ENCODE data around the gene BARHL2.
A peak's percentile ranks its signal among the peaks of the same experiment; 100 is the strongest.

BARHL2 gene

DNA sequence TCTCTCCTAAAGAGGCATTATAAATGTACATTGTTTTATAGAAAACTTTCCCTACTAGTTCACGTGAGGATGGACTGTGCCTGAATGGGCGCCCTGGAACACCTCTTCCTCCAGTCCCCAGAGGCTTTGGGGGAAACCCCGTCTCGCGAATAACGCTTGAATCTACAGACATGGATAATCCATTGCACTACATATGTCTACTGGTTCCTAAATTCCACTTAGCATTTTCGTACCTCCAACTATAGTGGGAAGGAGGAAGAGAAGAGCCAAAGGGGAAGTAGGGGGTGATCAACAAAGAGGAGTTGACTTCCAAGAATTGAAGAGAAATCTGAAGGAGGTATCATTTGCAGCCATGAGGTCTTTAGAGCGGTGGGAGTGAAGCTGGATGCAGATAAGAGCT is 11.1 kb downstream of the BARHL2 start:
- peak overlapping the region; percentile 53 for H3K4me3 ChIP-seq (ENCODE audit: low read length)
- H3K27me3 ChIP-seq (ENCODE audit: control insufficient read depth, insufficient read depth, low read length), result peaks cover 87% of the 10 kb centered on the region

DNA sequence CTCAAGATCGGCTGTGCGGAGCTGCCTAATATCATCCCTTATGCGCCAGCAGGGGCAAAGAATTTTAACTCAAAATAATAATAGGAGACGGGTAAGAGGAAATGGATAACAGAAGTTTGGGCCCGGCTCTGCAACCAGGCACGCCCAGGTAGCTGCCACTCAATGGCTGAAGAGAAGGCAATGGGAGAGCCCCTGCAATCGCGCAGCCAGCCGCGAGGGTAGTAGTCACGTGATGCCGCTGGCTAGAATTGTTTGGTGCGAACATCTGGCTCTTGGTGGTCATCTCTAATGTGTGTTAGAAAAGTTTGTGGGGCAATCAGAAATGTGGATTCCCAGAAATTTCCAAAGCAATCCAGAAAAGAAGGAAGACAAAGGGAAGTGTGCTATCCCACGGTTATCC is 12.3 kb downstream of the BARHL2 start:
- Histone ChIP-seq H3K9ac (ENCODE audit: low read length) (no peak overlapping the region), H3K4me1 (ENCODE audit: control insufficient read depth, low read depth, low read length) (peaks cover 11% of the 10 kb centered on the region), H3K9me3 (ENCODE audit: control insufficient read depth, low read depth, low read length) (no peaks in the 10 kb centered on the region), H3K4me3 (ENCODE audit: low read length) (no peak overlapping the region), H3K27me3 (ENCODE audit: control insufficient read depth, insufficient read depth, low read length) (peaks cover 76% of the 10 kb centered on the region), H3K27ac (ENCODE audit: low read length) (no peak overlapping the region), H3K36me3 (ENCODE audit: control insufficient read depth, low read depth, low read length) (no peaks in the 10 kb centered on the region)

More for the DNA sequence above, 11.1 kb downstream of the BARHL2 start:
- no peaks in the 10 kb centered on the region for H3K9me3 ChIP-seq (ENCODE audit: control insufficient read depth, low read depth, low read length)
- H3K36me3 ChIP-seq (ENCODE audit: control insufficient read depth, low read depth, low read length), result no peaks in the 10 kb centered on the region
- H3K9ac ChIP-seq (ENCODE audit: low read length), result no peak overlapping the region
- H3K27ac ChIP-seq (ENCODE audit: low read length), result no peak overlapping the region
- peaks cover 12% of the 10 kb centered on the region for H3K4me1 ChIP-seq (ENCODE audit: control insufficient read depth, low read depth, low read length)

DNA sequence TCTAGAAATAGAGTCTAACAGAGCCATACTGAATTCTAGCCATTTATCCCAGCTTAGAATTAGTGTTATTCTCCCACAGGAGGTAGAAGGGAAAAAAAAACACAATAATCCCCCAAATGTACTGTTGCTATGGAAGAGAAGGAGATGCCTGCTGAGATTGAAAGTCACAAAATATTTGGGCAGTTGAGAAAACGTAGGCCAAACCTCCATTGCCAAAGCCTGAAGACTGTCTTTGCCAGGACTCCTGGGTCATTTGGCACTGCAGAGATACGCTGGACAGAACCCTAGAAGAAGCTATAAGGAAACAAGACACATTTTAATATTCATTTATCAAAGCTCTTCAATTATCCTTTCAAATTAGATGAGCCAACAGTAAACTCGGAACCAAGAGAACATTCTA is 22.3 kb downstream of the BARHL2 start:
- no peak overlapping the region for H3K4me3 ChIP-seq (ENCODE audit: low read length)
- no peaks in the 10 kb centered on the region for H3K36me3 ChIP-seq (ENCODE audit: control insufficient read depth, low read depth, low read length)
- no peaks in the 10 kb centered on the region for H3K9me3 ChIP-seq (ENCODE audit: control insufficient read depth, low read depth, low read length)
- no peaks in the 10 kb centered on the region for H3K27me3 ChIP-seq (ENCODE audit: control insufficient read depth, insufficient read depth, low read length)
- no peak overlapping the region for H3K9ac ChIP-seq (ENCODE audit: low read length)
- H3K4me1 ChIP-seq (ENCODE audit: control insufficient read depth, low read depth, low read length), result no peaks in the 10 kb centered on the region
- no peak overlapping the region for H3K27ac ChIP-seq (ENCODE audit: low read length)

DNA sequence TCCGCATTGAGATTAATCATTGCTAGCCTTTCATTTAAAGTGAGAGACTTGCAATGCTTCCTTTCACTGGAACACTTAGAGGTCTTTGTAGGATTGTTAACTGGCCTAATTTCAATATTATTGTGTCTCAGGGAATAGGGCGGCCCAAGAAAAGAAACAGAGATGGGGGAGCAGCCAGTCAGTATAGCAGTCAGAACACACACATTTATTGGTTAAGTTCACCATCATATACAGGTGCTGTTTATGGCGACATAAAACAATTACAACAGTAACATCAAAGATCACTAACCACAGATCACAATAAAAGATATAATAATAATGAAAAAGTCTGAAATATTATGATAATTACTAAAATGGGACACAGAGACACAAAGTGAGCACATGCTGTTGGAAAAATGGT is 29.4 kb downstream of the BARHL2 start:
- Histone ChIP-seq H3K27me3 (ENCODE audit: control insufficient read depth, insufficient read depth, low read length) (no peaks in the 10 kb centered on the region), H3K27ac (ENCODE audit: low read length) (no peak overlapping the region), H3K4me3 (ENCODE audit: low read length) (no peak overlapping the region), H3K9me3 (ENCODE audit: control insufficient read depth, low read depth, low read length) (no peaks in the 10 kb centered on the region), H3K4me1 (ENCODE audit: control insufficient read depth, low read depth, low read length) (no peaks in the 10 kb centered on the region), H3K9ac (ENCODE audit: low read length) (no peak overlapping the region), H3K36me3 (ENCODE audit: control insufficient read depth, low read depth, low read length) (no peaks in the 10 kb centered on the region)

DNA sequence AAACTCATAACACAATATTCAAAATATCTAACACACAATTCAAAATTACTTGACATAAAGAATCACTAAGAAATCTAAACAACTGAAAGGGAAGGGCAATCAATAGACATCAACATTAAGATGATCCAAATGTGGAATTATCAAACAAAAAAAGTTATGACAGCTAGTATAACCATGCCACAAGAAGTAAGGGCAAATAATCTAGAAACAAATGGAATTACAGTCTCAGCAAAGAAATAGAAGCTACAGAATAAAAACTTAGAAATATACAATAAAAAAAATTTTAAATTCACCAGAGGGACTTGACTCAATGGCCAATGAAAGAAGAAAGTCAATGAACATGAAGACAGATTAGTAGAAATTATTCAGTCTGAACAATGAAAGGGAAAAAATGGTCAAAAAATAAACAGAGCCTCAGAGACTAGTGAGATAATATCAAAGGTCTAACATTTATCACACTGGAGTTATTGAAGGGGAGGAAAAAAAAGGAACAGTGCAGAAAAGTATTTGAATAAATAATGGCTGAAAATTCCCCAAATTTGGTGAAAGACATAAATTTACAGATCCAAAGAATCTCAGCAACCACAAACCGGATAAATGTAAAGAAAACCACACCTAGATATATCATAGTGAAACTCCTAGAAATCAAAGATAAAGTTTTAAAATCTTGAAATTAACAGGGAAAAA is 41.8 kb downstream of the BARHL2 start:
- no peaks in the 10 kb centered on the region for H3K4me1 ChIP-seq (ENCODE audit: control insufficient read depth, low read depth, low read length)
- no peak overlapping the region for H3K9ac ChIP-seq (ENCODE audit: low read length)
- H3K27me3 ChIP-seq (ENCODE audit: control insufficient read depth, insufficient read depth, low read length), result no peaks in the 10 kb centered on the region
- H3K9me3 ChIP-seq (ENCODE audit: control insufficient read depth, low read depth, low read length), result peaks cover 14% of the 10 kb centered on the region
- no peak overlapping the region for H3K4me3 ChIP-seq (ENCODE audit: low read length)
- H3K27ac ChIP-seq (ENCODE audit: low read length), result no peak overlapping the region
- no peaks in the 10 kb centered on the region for H3K36me3 ChIP-seq (ENCODE audit: control insufficient read depth, low read depth, low read length)

DNA sequence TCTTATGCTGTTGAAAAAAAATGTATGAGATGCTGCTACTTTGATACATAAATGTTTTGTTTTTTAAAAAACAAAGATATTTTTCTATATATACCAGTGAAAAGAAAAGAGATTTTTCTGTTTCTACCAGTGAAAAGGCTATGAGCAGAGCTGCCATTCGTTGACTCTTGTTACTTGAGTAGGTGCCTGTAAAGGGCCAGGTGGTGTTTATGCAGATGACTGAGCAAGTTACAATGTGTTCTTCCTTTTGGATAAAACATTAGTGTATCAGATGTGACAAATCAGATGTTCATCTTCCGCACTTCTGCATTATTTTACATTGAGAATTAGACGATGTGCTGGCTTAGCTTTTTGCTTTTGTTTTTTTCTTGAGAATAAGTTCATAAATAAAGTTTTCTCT is 45.4 kb downstream of the BARHL2 start:
- H3K9ac ChIP-seq (ENCODE audit: low read length), result no peak overlapping the region
- H3K4me3 ChIP-seq (ENCODE audit: low read length), result no peak overlapping the region
- H3K27me3 ChIP-seq (ENCODE audit: control insufficient read depth, insufficient read depth, low read length), result no peaks in the 10 kb centered on the region
- no peak overlapping the region for H3K27ac ChIP-seq (ENCODE audit: low read length)
- H3K4me1 ChIP-seq (ENCODE audit: control insufficient read depth, low read depth, low read length), result no peaks in the 10 kb centered on the region
- peaks cover 14% of the 10 kb centered on the region for H3K9me3 ChIP-seq (ENCODE audit: control insufficient read depth, low read depth, low read length)
- H3K36me3 ChIP-seq (ENCODE audit: control insufficient read depth, low read depth, low read length), result no peaks in the 10 kb centered on the region

DNA sequence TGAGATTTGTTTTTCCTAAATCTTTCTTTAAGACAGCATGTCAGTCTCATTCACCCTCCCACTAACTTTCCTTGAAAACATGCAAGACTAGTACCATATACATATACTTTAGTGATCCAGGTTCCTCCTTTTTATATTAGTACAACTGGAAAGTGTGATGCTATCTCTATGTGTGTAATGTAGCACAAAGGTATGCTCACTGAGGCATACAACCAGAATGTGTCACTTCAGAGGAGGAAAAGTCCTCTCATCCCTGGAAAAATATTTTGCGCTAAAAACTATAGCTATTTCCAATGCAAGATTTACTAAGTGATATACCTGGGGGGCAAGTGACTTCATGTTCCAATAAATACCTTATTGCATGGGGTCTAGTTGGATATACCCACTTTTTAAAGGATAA is 45.9 kb downstream of the BARHL2 start:
- no peaks in the 10 kb centered on the region for H3K27me3 ChIP-seq (ENCODE audit: control insufficient read depth, insufficient read depth, low read length)
- H3K9ac ChIP-seq (ENCODE audit: low read length), result no peak overlapping the region
- peaks cover 11% of the 10 kb centered on the region for H3K9me3 ChIP-seq (ENCODE audit: control insufficient read depth, low read depth, low read length)
- H3K4me3 ChIP-seq (ENCODE audit: low read length), result no peak overlapping the region
- no peak overlapping the region for H3K27ac ChIP-seq (ENCODE audit: low read length)
- no peaks in the 10 kb centered on the region for H3K36me3 ChIP-seq (ENCODE audit: control insufficient read depth, low read depth, low read length)
- H3K4me1 ChIP-seq (ENCODE audit: control insufficient read depth, low read depth, low read length), result no peaks in the 10 kb centered on the region
